Ishikawa (cell line): ENCODE results near the gene PRKACA.
A peak's percentile ranks its signal among the peaks of the same experiment; 100 is the strongest.

Experiments used
- CEBPB ChIP-seq: IDR thresholded peaks from 2 replicates; pipeline ENCODE4 v1.6.1; 2012
- CREB1 ChIP-seq: IDR thresholded peaks from 2 replicates; pipeline ENCODE4 v1.6.1; 2012; ENCODE audit warnings: low read depth
- EGR1 ChIP-seq: IDR thresholded peaks from 2 replicates; pipeline ENCODE4 v1.6.1; 2012
- EP300 ChIP-seq: IDR thresholded peaks from 2 replicates; pipeline ENCODE4 v1.6.1; 2012; ENCODE audit warnings: borderline replicate concordance
- FOXM1 ChIP-seq: IDR thresholded peaks from 2 replicates; pipeline ENCODE4 v1.6.1; 2012; ENCODE audit warnings: low read depth, borderline replicate concordance
- NFIC ChIP-seq: IDR thresholded peaks from 2 replicates; pipeline ENCODE4 v1.6.1; 2012
- RAD21 ChIP-seq: IDR thresholded peaks from 2 replicates; pipeline ENCODE4 v1.6.1; 2012; ENCODE audit warnings: low read depth
- TAF1 ChIP-seq: IDR thresholded peaks from 2 replicates; pipeline ENCODE4 v1.6.1; 2012; ENCODE audit warnings: low read depth, mild to moderate bottlenecking
- TCF12 ChIP-seq: IDR thresholded peaks from 2 replicates; pipeline ENCODE4 v1.6.1; 2012; ENCODE audit warnings: low read depth
- TEAD4 ChIP-seq: IDR thresholded peaks from 2 replicates; pipeline ENCODE4 v1.6.1; 2012
- YY1 ChIP-seq: IDR thresholded peaks from 2 replicates; pipeline ENCODE4 v1.6.1; 2012; ENCODE audit warnings: low read depth
- ZBTB7A ChIP-seq: IDR thresholded peaks from 2 replicates; pipeline ENCODE4 v1.6.1; 2012; ENCODE audit warnings: low read depth
- TF ChIP-seq, protein P1 (sequence below): IDR thresholded peaks from 2 replicates; pipeline ENCODE4 v1.6.1; 2012; ENCODE audit warnings: low read depth, mild to moderate bottlenecking
- TF ChIP-seq, protein P2 (sequence below): IDR thresholded peaks from 2 replicates; pipeline ENCODE4 v1.6.1; 2012
- TF ChIP-seq, protein P3 (sequence below): IDR thresholded peaks from 2 replicates; pipeline ENCODE4 v1.6.1; 2012

PRKACA gene

DNA sequence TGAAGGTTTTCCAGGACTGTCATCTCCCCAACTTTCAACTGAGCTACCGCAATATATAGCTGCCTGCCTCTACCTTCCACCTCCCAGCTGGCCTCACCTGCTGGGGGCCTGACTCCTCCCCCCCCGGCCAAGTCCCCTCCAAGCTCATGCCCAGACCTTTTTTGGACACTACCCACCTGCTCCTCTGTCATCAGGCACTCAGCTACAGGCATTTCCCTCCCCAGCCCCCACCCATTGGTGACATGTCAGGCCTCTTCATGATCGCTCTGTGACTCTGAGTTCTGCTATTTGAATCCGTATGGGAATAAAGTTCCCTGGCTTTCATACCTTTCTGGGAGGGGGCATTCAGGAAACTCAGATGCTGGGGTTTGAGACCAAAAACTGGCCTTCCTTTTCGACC is 1.8 kb downstream of the PRKACA start:
- TF ChIP-seq TCF12 (no peak), EP300 (no peak), RAD21 (no peak), FOXM1 (no peak), ZBTB7A (no peak), YY1 (no peak), NFIC (no peak), CREB1 (no peak), EGR1 (no peak), TEAD4 (no peak), TAF1 (no peak)
- TF ChIP-seq, protein P1, sequence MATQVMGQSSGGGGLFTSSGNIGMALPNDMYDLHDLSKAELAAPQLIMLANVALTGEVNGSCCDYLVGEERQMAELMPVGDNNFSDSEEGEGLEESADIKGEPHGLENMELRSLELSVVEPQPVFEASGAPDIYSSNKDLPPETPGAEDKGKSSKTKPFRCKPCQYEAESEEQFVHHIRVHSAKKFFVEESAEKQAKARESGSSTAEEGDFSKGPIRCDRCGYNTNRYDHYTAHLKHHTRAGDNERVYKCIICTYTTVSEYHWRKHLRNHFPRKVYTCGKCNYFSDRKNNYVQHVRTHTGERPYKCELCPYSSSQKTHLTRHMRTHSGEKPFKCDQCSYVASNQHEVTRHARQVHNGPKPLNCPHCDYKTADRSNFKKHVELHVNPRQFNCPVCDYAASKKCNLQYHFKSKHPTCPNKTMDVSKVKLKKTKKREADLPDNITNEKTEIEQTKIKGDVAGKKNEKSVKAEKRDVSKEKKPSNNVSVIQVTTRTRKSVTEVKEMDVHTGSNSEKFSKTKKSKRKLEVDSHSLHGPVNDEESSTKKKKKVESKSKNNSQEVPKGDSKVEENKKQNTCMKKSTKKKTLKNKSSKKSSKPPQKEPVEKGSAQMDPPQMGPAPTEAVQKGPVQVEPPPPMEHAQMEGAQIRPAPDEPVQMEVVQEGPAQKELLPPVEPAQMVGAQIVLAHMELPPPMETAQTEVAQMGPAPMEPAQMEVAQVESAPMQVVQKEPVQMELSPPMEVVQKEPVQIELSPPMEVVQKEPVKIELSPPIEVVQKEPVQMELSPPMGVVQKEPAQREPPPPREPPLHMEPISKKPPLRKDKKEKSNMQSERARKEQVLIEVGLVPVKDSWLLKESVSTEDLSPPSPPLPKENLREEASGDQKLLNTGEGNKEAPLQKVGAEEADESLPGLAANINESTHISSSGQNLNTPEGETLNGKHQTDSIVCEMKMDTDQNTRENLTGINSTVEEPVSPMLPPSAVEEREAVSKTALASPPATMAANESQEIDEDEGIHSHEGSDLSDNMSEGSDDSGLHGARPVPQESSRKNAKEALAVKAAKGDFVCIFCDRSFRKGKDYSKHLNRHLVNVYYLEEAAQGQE = no peak
- TF ChIP-seq, protein P2, sequence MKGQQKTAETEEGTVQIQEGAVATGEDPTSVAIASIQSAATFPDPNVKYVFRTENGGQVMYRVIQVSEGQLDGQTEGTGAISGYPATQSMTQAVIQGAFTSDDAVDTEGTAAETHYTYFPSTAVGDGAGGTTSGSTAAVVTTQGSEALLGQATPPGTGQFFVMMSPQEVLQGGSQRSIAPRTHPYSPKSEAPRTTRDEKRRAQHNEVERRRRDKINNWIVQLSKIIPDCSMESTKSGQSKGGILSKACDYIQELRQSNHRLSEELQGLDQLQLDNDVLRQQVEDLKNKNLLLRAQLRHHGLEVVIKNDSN = no peak
- TF ChIP-seq, protein P3, sequence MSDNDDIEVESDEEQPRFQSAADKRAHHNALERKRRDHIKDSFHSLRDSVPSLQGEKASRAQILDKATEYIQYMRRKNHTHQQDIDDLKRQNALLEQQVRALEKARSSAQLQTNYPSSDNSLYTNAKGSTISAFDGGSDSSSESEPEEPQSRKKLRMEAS = no peak

DNA sequence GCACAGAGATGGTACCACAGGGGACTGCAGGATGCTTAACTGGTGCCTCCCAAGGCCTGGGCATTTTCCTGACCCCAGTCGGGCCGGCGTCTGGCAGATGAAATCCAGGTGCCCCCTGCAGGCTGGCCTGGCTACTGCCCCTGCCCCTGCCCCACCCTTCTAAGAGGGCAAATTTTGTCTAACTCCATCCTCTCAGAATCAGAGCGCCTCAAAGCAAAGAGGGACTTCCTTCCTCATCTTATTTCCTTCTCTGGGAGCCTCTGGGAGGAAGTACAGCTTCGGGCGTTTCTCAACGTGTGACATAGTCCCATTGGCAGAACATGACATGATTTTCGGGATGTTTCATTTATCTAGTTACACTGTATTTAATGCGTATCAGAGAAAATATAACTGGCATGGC is 2.7 kb downstream of the PRKACA start:
- TF ChIP-seq RAD21 = peak; percentile 35
- no peak for TF ChIP-seq CREB1

DNA sequence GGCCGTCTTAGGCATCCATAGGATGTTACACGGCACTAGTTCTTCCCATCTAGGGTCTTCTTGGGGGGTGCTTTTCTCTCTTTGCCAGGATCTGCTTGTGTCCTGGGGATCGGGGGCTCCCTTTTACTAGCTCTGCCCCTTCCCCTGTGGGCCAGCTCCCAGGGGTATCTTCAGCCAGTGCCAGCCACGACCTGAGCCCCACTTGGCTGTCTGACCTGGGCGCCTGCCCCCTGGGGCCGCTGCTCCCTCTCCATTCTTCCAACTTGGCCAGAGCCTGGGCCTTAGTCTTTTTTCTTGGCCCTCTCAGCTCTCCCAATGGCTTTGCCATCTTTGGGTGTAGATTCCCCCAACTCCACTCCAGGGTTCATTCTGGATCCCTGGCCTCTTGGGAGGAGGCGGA is 3.1 kb downstream of the PRKACA start:
- TF ChIP-seq RAD21 (no peak), TAF1 (no peak), YY1 (no peak), EP300 (no peak), EGR1 (no peak), CEBPB (no peak), NFIC (no peak)
- TF ChIP-seq, protein P1 = no peak
- TF ChIP-seq, protein P3 = no peak

DNA sequence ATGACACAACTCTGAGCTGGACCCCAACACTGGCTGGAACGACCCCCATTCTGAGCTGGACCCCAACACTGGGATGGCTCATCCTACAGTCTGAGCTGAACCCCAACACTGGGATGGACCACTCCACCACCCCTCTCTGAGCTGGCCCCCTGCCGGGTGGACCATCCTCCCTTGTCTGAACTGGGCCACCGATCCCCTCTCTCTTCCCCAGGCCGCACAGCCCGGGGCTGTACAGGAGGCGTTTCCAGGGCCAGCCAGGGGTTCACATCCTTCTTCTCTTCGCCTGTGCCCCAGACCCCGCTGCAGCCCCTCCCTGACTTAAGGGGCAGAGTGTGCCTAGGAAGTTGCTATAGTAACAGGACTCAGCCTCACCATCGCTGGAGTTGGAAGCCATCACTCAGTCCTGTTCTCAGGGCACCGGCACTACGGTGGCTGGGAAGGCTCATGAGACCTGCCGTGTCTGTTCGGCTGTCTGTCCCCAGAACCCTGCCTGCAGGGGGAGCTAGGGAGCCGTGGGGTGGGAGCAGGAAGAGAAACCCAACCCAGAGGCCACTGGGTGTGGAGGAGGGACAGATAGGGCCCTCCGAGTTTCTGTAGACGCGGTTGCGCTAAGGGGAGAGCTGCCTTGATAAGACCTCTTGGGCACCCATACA is 3.7 kb downstream of the PRKACA start:
- no peak for TF ChIP-seq CEBPB
- no peak for TF ChIP-seq EP300
- TF ChIP-seq CREB1 = no peak
- no peak for TF ChIP-seq EGR1
- no peak for TF ChIP-seq TAF1
- TF ChIP-seq ZBTB7A = no peak
- no peak for TF ChIP-seq NFIC
- no peak for TF ChIP-seq RAD21
- TF ChIP-seq, protein P3 = no peak
- no peak for TF ChIP-seq YY1
- TF ChIP-seq, protein P1 = no peak
- TF ChIP-seq FOXM1 = no peak
- no peak for TF ChIP-seq TEAD4
- TF ChIP-seq, protein P2 = no peak
- no peak for TF ChIP-seq TCF12
